HEK293 (cell line): ENCODE measurements around the gene SMAD4.

Experiments
- CTCF ChIP-seq: fragments of 450-650 bp; formaldehyde crosslinking; IDR thresholded peaks from 2 replicates; pipeline ENCODE4 v1.5.1; 2016; ENCODE audit warnings: missing biosample characterization, missing genetic modification characterization
- SCRT2 ChIP-seq: fragments of 450-650 bp; formaldehyde crosslinking; IDR thresholded peaks from 2 replicates; pipeline ENCODE4 v1.5.1; 2016; ENCODE audit warnings: missing biosample characterization, missing genetic modification characterization
- ZNF274 ChIP-seq, 2 experiments: fragments of 200-500 bp in 1 of 2; fragments of 450-650 bp in 1 of 2; sonication (Bioruptor generic) in 1 of 2; formaldehyde crosslinking in 1 of 2; IDR thresholded peaks; 2 replicates each; pipeline versions ENCODE4 v1.5.1 to v1.6.1; 2014 to 2016; ENCODE audit warnings: borderline replicate concordance in 1 of 2, inconsistent platforms in 1 of 2, low read length in 1 of 2, missing biosample characterization in 1 of 2, missing genetic modification characterization in 1 of 2
- ZNF561 ChIP-seq: fragments of 450-650 bp; IDR thresholded peaks from 2 replicates; pipeline ENCODE4 v1.5.1; 2018; ENCODE audit warnings: missing biosample characterization, missing genetic modification characterization, borderline replicate concordance

GRCh38 chr18:51108330-51108729, 78.3 kb downstream of the SMAD4 start:
- TF ChIP-seq ZNF561 (no peak), CTCF (no peak), SCRT2 (tag by site-specific recombination) (no peak), ZNF274 (IDR thresholded peaks at IDR 0.05; ENCODE audit: low read length) (no peak), ZNF274 (tag by site-specific recombination; IDR thresholded peaks at IDR 0.05; ENCODE audit: borderline replicate concordance) (no peak)
